HepG2 (cell line): ENCODE measurements around the gene VPS37B.

Experiments used
- CREB1 ChIP-seq, 2 experiments: fragments of 450-650 bp in 1 of 2; IDR thresholded peaks; 2 replicates each; pipeline ENCODE4 v1.6.1; 2016 to 2017; ENCODE audit warnings: control low read depth in 1 of 2, mild to moderate bottlenecking in 1 of 2, missing compliant biosample characterization in 1 of 2, missing genetic modification characterization in 1 of 2
- FLYWCH1 ChIP-seq: sonication (generic); formaldehyde crosslinking; IDR thresholded peaks from 2 replicates; pipeline ENCODE4 v1.8.1; 2023; ENCODE audit warnings: mild to moderate bottlenecking, missing genetic modification reagents
- FOXA1 ChIP-seq, 2 experiments: fragments of 450-650 bp in 1 of 2; sonication (generic) in 1 of 2; formaldehyde crosslinking in 1 of 2; IDR thresholded peaks; 2 replicates each; pipeline versions ENCODE4 v1.4.0 to v1.6.1; 2016 to 2020; ENCODE audit warnings: missing genetic modification reagents in 1 of 2
- MED1 ChIP-seq: sonication (generic); formaldehyde crosslinking; IDR thresholded peaks from 2 replicates; pipeline ENCODE4 v1.4.0; 2020; ENCODE audit warnings: missing genetic modification reagents
- PCBP2 ChIP-seq: fragments of 200-400 bp; formaldehyde crosslinking; optimal IDR thresholded peaks from 2 replicates; pipeline ENCODE3; 2018; ENCODE audit warnings: low read length, low read depth; ENCODE audit not compliant: poor library complexity, severe bottlenecking
- SIX1 ChIP-seq: sonication (generic); formaldehyde crosslinking; IDR thresholded peaks from 2 replicates; pipeline ENCODE4 v1.4.0; 2020; ENCODE audit warnings: missing genetic modification reagents, borderline replicate concordance
- SOX6 ChIP-seq, 2 experiments: fragments of 450-650 bp in 1 of 2; sonication (generic) in 1 of 2; formaldehyde crosslinking in 1 of 2; IDR thresholded peaks; 2 replicates each; pipeline versions ENCODE4 v1.4.0 to v1.6.1; 2017 to 2020; ENCODE audit warnings: antibody characterized with exemption in 1 of 2, mild to moderate bottlenecking in 1 of 2, missing genetic modification reagents in 1 of 2
- ZNF547 ChIP-seq: sonication (generic); formaldehyde crosslinking; IDR thresholded peaks from 2 replicates; pipeline ENCODE4 v1.5.1; 2020; ENCODE audit warnings: mild to moderate bottlenecking, missing genetic modification reagents
- TF ChIP-seq, protein P1 (sequence below): sonication (generic); formaldehyde crosslinking; IDR thresholded peaks from 2 replicates; pipeline ENCODE4 v1.4.0; 2020; ENCODE audit warnings: mild to moderate bottlenecking, missing genetic modification reagents, borderline replicate concordance
- TF ChIP-seq, protein P2 (sequence below): sonication (generic); formaldehyde crosslinking; conservative IDR thresholded peaks from 2 replicates; pipeline ENCODE4 v1.4.0; 2020; ENCODE audit warnings: missing genetic modification reagents
- TF ChIP-seq, protein P3 (sequence below): sonication (generic); formaldehyde crosslinking; IDR thresholded peaks from 2 replicates; pipeline ENCODE4 v1.4.0; 2020; ENCODE audit warnings: mild to moderate bottlenecking, missing genetic modification reagents
- TF ChIP-seq, protein P4 (sequence below): sonication (generic); formaldehyde crosslinking; IDR thresholded peaks from 2 replicates; pipeline ENCODE4 v1.5.0; 2020; ENCODE audit warnings: mild to moderate bottlenecking, missing genetic modification reagents, moderate library complexity
- TF ChIP-seq, protein P5 (sequence below): sonication (generic); formaldehyde crosslinking; IDR thresholded peaks from 2 replicates; pipeline ENCODE4 v1.5.1; 2020; ENCODE audit warnings: mild to moderate bottlenecking, missing genetic modification reagents, borderline replicate concordance
- TF ChIP-seq, protein P6 (sequence below): sonication (generic); formaldehyde crosslinking; IDR thresholded peaks from 2 replicates; pipeline ENCODE4 v1.4.0; 2020; ENCODE audit warnings: missing genetic modification reagents

DNA sequence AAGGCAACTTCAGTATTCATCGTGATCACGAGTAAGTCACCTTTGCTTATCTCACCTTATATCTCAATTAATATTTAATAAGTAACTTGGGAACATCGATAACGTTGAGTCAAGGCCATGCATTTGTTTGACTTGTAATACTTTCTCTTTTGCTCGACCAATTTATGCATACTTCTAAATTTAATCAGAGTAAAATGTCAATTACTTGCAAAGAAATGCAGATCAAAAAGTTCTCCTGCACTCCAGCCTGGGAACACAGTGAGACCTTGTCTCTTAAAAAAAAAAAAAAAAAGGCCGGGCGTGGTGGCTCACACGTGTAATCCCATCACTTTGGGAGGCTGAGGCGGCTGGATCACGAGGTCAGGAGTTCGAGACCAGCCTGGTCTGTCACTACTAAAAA is 72.5 kb downstream of the VPS37B start:
- TF ChIP-seq FOXA1 (IDR thresholded peaks at IDR 0.05) (no peak), FOXA1 (CRISPR knock-in tag; IDR thresholded peaks at IDR 0.05) (no peak), SOX6 (IDR thresholded peaks at IDR 0.05) (no peak), SOX6 (CRISPR knock-in tag; IDR thresholded peaks at IDR 0.05) (no peak), SIX1 (CRISPR knock-in tag) (no peak), MED1 (CRISPR knock-in tag) (no peak), ZNF547 (CRISPR knock-in tag) (no peak), FLYWCH1 (CRISPR knock-in tag) (no peak), CREB1 (IDR thresholded peaks at IDR 0.05) (no peak), CREB1 (CRISPR knock-in tag; IDR thresholded peaks at IDR 0.05) (no peak), PCBP2 (no peak)
- TF ChIP-seq, protein P1, sequence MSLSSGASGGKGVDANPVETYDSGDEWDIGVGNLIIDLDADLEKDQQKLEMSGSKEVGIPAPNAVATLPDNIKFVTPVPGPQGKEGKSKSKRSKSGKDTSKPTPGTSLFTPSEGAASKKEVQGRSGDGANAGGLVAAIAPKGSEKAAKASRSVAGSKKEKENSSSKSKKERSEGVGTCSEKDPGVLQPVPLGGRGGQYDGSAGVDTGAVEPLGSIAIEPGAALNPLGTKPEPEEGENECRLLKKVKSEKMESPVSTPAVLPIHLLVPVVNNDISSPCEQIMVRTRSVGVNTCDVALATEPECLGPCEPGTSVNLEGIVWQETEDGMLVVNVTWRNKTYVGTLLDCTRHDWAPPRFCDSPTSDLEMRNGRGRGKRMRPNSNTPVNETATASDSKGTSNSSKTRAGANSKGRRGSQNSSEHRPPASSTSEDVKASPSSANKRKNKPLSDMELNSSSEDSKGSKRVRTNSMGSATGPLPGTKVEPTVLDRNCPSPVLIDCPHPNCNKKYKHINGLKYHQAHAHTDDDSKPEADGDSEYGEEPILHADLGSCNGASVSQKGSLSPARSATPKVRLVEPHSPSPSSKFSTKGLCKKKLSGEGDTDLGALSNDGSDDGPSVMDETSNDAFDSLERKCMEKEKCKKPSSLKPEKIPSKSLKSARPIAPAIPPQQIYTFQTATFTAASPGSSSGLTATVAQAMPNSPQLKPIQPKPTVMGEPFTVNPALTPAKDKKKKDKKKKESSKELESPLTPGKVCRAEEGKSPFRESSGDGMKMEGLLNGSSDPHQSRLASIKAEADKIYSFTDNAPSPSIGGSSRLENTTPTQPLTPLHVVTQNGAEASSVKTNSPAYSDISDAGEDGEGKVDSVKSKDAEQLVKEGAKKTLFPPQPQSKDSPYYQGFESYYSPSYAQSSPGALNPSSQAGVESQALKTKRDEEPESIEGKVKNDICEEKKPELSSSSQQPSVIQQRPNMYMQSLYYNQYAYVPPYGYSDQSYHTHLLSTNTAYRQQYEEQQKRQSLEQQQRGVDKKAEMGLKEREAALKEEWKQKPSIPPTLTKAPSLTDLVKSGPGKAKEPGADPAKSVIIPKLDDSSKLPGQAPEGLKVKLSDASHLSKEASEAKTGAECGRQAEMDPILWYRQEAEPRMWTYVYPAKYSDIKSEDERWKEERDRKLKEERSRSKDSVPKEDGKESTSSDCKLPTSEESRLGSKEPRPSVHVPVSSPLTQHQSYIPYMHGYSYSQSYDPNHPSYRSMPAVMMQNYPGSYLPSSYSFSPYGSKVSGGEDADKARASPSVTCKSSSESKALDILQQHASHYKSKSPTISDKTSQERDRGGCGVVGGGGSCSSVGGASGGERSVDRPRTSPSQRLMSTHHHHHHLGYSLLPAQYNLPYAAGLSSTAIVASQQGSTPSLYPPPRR (CRISPR knock-in tag), result no peak
- TF ChIP-seq, protein P2, sequence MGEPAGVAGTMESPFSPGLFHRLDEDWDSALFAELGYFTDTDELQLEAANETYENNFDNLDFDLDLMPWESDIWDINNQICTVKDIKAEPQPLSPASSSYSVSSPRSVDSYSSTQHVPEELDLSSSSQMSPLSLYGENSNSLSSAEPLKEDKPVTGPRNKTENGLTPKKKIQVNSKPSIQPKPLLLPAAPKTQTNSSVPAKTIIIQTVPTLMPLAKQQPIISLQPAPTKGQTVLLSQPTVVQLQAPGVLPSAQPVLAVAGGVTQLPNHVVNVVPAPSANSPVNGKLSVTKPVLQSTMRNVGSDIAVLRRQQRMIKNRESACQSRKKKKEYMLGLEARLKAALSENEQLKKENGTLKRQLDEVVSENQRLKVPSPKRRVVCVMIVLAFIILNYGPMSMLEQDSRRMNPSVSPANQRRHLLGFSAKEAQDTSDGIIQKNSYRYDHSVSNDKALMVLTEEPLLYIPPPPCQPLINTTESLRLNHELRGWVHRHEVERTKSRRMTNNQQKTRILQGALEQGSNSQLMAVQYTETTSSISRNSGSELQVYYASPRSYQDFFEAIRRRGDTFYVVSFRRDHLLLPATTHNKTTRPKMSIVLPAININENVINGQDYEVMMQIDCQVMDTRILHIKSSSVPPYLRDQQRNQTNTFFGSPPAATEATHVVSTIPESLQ (CRISPR knock-in tag), result no peak
- TF ChIP-seq, protein P3, sequence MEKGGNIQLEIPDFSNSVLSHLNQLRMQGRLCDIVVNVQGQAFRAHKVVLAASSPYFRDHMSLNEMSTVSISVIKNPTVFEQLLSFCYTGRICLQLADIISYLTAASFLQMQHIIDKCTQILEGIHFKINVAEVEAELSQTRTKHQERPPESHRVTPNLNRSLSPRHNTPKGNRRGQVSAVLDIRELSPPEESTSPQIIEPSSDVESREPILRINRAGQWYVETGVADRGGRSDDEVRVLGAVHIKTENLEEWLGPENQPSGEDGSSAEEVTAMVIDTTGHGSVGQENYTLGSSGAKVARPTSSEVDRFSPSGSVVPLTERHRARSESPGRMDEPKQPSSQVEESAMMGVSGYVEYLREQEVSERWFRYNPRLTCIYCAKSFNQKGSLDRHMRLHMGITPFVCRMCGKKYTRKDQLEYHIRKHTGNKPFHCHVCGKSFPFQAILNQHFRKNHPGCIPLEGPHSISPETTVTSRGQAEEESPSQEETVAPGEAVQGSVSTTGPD (CRISPR knock-in tag), result no peak
- TF ChIP-seq, protein P4, sequence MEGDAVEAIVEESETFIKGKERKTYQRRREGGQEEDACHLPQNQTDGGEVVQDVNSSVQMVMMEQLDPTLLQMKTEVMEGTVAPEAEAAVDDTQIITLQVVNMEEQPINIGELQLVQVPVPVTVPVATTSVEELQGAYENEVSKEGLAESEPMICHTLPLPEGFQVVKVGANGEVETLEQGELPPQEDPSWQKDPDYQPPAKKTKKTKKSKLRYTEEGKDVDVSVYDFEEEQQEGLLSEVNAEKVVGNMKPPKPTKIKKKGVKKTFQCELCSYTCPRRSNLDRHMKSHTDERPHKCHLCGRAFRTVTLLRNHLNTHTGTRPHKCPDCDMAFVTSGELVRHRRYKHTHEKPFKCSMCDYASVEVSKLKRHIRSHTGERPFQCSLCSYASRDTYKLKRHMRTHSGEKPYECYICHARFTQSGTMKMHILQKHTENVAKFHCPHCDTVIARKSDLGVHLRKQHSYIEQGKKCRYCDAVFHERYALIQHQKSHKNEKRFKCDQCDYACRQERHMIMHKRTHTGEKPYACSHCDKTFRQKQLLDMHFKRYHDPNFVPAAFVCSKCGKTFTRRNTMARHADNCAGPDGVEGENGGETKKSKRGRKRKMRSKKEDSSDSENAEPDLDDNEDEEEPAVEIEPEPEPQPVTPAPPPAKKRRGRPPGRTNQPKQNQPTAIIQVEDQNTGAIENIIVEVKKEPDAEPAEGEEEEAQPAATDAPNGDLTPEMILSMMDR (CRISPR knock-in tag), result no peak
- TF ChIP-seq, protein P5, sequence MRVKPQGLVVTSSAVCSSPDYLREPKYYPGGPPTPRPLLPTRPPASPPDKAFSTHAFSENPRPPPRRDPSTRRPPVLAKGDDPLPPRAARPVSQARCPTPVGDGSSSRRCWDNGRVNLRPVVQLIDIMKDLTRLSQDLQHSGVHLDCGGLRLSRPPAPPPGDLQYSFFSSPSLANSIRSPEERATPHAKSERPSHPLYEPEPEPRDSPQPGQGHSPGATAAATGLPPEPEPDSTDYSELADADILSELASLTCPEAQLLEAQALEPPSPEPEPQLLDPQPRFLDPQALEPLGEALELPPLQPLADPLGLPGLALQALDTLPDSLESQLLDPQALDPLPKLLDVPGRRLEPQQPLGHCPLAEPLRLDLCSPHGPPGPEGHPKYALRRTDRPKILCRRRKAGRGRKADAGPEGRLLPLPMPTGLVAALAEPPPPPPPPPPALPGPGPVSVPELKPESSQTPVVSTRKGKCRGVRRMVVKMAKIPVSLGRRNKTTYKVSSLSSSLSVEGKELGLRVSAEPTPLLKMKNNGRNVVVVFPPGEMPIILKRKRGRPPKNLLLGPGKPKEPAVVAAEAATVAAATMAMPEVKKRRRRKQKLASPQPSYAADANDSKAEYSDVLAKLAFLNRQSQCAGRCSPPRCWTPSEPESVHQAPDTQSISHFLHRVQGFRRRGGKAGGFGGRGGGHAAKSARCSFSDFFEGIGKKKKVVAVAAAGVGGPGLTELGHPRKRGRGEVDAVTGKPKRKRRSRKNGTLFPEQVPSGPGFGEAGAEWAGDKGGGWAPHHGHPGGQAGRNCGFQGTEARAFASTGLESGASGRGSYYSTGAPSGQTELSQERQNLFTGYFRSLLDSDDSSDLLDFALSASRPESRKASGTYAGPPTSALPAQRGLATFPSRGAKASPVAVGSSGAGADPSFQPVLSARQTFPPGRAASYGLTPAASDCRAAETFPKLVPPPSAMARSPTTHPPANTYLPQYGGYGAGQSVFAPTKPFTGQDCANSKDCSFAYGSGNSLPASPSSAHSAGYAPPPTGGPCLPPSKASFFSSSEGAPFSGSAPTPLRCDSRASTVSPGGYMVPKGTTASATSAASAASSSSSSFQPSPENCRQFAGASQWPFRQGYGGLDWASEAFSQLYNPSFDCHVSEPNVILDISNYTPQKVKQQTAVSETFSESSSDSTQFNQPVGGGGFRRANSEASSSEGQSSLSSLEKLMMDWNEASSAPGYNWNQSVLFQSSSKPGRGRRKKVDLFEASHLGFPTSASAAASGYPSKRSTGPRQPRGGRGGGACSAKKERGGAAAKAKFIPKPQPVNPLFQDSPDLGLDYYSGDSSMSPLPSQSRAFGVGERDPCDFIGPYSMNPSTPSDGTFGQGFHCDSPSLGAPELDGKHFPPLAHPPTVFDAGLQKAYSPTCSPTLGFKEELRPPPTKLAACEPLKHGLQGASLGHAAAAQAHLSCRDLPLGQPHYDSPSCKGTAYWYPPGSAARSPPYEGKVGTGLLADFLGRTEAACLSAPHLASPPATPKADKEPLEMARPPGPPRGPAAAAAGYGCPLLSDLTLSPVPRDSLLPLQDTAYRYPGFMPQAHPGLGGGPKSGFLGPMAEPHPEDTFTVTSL (CRISPR knock-in tag), result no peak
- TF ChIP-seq, protein P6, sequence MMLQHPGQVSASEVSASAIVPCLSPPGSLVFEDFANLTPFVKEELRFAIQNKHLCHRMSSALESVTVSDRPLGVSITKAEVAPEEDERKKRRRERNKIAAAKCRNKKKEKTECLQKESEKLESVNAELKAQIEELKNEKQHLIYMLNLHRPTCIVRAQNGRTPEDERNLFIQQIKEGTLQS (CRISPR knock-in tag), result no peak
